NCI-H1694 treated with DMSO at 0.1 percent for 48 hours (cell line): ENCODE data around the gene ENTPD5.
"Not testable (repeated sequence)": the region's sequence is repeated elsewhere in the genome, so short reads cannot be mapped to it uniquely, and the experiment has no call there.

ENCODE experiments used
- DNase-seq: peaks from one replicate; lab custom pipeline; 2025; lab: John Stamatoyannopoulos, UW

ENTPD5 gene

DNA sequence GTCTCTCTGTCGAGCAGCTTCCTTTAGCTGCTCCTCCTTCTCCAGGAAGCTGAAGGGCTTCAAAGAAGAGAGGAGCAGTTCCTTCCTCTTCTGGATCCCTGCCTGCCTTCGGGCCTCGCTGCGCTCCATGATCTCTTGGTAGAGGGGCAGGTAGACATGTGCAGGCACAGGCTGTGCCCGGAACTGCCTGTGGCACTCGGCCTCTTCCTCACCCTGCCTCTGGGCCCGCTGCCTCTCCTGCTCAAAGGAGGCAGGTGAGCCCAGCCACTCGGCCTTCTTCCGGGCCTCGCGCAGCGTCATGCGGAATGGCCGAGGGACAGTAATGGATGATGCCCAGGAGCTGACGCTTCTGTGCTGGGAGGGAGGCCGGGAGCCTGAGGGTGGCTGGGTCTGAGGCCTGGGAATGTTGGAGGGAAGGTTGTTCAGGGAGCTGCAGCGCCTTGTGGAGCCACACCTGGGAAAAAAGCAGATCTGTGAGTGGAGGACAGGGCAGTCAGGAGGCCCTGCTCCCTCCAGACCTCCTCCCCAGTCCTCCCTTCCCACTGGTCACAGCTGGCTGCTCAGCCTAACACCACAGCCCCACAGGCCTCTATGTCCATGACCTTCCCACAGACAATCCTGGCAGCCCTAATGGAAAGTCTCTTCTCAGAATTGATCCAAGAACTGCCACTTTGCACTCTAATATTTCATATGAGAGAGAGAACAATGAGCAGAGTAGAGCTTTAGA is 74.5 kb downstream of the ENTPD5 start:
- no peak for DNase-seq

DNA sequence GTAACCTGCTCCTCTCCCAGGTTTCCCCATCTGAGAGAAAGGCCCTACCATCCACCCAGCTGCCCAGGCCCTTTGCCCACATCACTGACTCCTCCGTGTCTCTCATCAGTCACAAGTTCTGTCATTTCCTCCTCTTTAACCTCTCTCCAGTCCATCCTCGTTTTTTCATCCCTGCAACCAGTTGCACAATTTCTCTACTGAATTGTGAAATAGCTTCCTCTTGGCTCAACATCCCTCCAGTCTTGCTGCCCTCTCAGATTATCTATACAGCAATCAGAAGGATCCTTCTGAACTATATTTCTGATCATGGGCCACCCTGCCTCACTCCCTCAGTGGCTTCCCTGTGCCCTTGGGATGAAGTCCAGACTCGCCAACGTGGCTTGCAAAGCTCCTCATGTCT is 76.0 kb downstream of the ENTPD5 start:
- DNase-seq = no peak

DNA sequence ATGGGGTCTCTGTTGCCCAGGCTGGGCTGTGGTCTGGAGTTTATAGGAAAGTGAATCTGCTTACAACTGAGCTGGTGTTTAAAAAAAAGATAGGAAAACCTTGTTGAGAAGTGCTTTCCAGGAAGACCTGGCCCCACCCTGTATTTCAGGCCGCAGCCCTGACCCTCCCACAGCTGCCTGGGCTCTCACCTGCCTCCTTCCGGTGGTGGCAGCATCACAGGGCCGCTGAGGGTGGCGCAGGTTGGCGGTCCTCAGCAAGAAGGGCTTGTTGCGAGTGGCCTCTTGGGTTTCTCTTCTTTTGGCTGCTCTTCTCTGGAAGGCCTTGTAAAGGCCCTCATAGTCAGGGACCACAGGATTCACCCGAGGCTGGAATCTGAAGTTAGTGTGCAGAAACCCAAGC is 76.9 kb downstream of the ENTPD5 start:
- DNase-seq = no peak

DNA sequence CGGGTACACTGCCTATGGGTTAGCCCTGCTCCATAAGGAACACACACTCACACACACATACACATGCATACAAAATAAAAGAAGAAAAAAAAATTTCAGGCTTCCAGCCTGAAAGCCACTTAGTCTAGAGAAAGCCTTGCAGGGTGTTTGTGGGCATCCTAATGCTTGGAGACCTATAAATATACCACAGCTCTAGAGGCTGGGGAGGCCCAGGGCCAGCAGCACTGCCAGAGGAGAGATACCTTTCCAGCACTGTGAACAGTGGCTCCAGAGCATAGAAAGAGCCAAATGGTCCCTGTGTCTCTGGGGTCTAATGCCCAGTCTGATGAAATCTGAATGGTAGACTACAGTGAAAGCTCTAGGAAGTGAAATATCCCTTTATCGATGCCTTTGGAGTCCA is 82.1 kb downstream of the ENTPD5 start:
- no peak for DNase-seq

- DNase-seq = no peak
Measured at GRCh38 chr14:73936548-73936947, 82.5 kb downstream of the ENTPD5 start.

DNA sequence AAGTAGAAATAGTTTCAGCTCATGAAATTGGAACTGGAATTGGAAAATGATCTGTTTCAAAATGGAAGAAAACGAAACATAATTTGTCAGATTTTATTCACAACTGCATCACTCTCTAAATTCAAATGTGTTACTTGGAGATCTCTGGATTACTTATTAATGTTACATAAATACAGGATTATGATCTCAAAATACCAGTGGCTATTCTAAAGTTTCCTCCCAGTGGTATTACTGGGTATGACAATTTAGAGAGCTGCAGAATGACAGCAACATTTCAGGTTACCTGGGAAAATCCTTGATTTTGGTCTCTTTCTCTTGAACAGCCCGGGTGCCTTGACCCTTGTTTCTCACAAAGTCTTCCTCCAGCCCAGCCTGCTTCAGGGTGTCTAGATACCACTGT is 83.4 kb downstream of the ENTPD5 start:
- DNase-seq = peak; percentile 18

- no peak for DNase-seq
Measured at GRCh38 chr14:73924337-73924736, 94.8 kb downstream of the ENTPD5 start.

GRCh38 chr14:73919457-73919856 is 99.6 kb downstream of the ENTPD5 start:
- not testable (repeated sequence) for DNase-seq

DNA sequence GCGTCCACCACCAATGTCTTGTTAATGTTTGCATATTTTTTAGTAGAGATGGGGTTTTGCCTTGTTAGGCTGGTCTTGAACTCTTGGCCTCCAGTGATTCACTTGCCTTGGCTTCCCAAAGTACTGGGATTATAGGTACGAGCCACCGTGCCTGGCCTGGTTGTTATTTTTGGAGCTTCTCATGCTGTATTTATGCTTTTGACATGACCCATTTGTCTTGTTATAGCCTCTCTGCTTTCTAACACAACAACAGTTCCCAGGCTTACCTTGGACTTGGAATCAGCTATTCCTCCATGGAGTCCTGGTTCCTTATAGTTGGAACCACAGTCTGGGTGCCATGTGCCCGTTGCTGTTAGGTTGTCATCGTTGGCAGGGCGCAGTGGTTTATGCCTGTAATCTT is 102.8 kb downstream of the ENTPD5 start:
- DNase-seq = no peak

DNA sequence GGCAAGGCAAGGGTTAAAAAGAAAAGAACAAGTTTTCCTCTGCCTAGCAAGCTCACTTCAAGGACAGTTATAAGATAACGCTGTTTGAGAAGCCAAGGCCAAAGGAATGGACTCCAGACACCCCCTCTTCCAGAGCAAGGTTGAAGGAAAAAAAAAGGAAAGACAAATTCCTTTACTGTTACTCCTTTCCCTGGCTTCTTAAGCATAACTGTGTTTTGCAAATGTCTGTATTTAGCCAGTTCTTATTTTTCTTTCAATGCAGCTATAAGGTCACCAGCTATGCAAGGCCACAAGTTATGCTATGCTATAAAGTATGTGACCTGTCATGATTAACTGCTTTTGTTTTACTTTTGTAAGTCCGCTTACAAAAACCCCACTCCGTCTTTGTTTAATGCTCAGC is 105.8 kb downstream of the ENTPD5 start:
- no peak for DNase-seq

DNA sequence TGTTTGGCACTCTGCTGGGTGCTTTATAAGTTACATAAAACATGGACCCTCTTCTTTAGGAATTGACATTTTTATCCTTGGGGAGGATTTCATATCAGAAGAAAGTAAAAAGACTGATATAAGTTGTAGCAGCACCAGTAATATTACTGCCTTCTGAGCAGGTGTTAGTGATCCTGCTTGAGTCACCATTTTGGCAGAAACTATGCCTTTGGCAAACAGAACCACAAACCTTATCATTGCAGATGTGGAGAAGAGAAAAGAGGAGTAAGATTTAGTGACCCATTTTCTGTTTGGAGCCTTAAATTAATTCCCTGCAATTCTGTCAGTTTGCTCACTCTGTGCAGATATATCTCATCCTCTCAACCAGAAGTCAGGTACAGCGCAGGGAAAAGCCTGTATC is 109.4 kb downstream of the ENTPD5 start:
- no peak for DNase-seq
